ENCODE results near the gene EFHD2.

DNA sequence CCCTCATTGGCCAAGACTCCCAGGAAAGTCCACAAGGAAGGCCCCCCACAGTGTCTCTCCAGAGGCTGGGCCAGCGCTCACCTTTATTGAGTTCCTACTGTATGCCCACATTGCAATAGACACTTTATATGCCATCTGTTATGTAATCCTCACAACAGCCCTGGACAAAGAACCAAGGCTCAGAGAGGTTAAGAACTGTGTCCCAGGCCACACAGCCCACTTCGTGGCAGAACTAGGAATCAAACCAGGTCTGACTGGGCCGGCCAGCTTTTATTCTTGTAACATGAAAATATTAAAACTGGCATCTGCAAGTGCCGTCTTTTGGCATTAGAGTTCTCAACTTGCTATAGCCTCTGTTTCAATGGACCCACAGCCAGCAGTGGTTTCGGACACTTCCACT, 33.1 kb downstream of the EFHD2 start:
- TF ChIP-seq, protein P1, sequence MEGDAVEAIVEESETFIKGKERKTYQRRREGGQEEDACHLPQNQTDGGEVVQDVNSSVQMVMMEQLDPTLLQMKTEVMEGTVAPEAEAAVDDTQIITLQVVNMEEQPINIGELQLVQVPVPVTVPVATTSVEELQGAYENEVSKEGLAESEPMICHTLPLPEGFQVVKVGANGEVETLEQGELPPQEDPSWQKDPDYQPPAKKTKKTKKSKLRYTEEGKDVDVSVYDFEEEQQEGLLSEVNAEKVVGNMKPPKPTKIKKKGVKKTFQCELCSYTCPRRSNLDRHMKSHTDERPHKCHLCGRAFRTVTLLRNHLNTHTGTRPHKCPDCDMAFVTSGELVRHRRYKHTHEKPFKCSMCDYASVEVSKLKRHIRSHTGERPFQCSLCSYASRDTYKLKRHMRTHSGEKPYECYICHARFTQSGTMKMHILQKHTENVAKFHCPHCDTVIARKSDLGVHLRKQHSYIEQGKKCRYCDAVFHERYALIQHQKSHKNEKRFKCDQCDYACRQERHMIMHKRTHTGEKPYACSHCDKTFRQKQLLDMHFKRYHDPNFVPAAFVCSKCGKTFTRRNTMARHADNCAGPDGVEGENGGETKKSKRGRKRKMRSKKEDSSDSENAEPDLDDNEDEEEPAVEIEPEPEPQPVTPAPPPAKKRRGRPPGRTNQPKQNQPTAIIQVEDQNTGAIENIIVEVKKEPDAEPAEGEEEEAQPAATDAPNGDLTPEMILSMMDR (IDR thresholded peaks at IDR 0.05): no peak
- no peak for TF ChIP-seq POLR2AphosphoS5 (IDR thresholded peaks at IDR 0.05)

Measured in prostate gland (tissue), 2 donors.